Activated CD8-positive, alpha-beta memory T cell treated with anti-CD3 and anti-CD28 coated beads for 24 hours (primary cell): Measurements from ENCODE around the gene COTL1.

Source experiments
- DNase-seq: peaks from one replicate; pipeline ENCODE4 v3.0.0-alpha.2; 2020

Gene COTL1

GRCh38 chr16:84613408-84614072 is 4.3 kb downstream of the COTL1 start:
- DNase-seq: no peak

DNA sequence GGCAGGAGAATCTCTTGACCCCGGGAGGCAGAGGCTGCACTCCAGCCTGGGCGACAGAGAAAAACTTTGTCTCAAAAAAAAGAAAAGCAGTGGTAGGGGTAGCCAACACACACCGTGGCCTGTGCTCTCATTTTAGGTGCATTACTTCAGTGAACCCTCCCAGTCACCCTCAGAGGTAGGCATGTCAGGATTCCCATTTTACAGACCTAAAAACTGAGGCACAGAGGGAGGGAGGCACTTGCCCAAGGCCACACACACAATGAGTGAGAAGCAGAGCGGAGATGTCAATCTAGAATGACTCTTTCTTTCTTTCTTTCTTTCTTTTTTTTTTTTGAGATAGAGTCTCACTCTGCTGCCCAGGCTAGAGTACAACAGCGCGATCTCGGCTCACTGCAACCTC is 5.2 kb downstream of the COTL1 start:
- no peak for DNase-seq

DNA sequence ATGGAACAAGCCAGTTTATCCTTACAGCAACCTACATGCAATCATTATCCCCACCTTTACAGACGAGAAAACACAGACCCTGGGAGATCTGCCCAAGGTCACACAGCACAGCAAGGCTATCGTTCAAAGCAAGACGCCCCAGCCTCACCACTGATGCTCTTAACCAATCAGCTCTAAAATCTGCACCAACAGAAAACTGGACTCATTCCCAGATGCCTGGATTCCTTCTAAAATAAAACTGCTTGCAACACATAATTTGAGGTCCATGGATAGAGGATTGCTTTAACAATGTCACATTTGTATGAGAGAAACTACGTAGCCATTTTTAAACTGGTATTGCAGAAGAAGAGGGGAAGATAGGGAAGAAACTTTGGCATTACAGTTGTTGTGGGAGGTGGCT is 6.8 kb downstream of the COTL1 start:
- DNase-seq: no peak

DNA sequence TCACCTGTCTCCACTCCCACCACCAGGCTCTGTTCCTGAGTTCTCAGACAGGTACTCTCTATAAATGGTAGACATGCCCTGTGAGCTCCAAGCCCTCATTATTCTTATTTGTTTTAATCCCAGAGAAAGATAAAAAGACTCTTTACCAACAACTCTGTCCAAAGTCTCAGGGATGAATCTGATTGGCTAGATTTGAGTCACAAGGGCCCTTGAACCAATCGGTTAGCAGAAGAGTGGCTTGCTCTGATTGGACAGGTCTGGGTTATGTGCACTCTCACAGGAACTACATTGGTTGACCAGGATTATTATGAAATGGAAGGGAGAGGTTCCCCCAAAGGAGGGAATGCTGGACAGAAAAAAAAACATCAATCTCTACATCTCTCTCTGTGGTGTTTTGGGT is 7.5 kb downstream of the COTL1 start:
- no peak for DNase-seq

- no peak for DNase-seq
Measured at GRCh38 chr16:84609563-84610177, 8.2 kb downstream of the COTL1 start.

GRCh38 chr16:84608282-84608681 is 9.6 kb downstream of the COTL1 start:
- no peak for DNase-seq

GRCh38 chr16:84607694-84608093 is 10.2 kb downstream of the COTL1 start:
- no peak for DNase-seq

DNA sequence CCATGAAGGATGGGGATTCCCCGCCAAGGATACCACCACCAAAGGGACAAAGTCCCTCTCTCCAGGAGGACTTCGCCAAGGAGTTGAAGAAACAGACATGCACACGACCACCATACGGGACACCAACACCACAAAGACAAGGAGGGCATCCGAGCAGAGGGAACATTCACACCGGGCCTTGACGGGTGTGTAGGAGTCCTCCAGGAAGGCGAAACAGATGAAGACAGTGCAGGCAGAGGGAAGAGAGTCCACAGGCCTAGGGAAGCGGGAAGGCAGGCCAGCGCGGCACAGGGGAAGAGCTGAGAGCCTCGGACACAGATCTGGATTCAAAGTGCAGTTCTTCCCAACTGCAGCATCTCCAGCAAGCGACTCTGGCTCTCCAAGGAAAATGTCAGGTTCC is 10.8 kb downstream of the COTL1 start:
- DNase-seq: no peak

DNA sequence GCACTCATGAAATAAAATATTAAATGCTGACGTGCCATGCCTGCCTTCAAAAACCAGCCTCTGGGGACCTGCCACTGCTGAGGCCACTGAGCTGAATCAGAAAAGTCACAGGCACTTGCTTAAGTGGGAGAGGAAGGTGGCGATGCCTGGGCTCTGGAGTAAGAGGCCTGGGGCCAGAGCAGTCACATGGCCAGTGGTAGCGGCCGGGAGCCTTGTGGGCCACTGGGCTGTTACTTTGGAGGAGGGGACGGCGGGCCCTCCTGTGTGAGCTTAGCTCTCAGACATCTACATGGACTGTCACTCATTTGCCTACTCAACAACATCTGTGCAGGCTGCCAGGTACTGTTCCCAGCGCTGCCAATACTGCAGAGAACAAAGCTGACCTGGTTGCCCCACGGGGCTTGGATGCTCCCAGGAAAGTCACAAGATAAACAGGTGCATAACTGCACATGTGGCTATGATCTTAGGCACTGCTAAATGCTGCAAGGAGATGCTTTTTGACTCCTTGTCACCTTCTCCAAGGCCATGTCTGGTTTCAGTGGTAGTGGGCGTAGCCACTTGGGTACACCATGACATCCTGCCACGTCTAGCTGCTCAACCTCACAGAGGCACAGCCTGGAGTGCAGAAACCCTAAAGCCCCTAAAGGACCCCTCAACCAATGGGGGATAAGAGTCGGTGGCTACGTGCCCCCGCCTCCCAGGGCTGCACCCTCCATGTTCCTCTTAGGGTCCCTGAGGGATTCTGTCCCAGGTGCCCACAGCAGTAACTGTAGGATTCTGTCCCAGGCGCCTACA is 11.6 kb downstream of the COTL1 start:
- DNase-seq: no peak

- no peak for DNase-seq
Measured at GRCh38 chr16:84605339-84605848, 12.5 kb downstream of the COTL1 start.

GRCh38 chr16:84604477-84605013 is 13.3 kb downstream of the COTL1 start:
- DNase-seq: no peak

GRCh38 chr16:84603940-84604339 is 13.9 kb downstream of the COTL1 start:
- DNase-seq: no peak

DNA sequence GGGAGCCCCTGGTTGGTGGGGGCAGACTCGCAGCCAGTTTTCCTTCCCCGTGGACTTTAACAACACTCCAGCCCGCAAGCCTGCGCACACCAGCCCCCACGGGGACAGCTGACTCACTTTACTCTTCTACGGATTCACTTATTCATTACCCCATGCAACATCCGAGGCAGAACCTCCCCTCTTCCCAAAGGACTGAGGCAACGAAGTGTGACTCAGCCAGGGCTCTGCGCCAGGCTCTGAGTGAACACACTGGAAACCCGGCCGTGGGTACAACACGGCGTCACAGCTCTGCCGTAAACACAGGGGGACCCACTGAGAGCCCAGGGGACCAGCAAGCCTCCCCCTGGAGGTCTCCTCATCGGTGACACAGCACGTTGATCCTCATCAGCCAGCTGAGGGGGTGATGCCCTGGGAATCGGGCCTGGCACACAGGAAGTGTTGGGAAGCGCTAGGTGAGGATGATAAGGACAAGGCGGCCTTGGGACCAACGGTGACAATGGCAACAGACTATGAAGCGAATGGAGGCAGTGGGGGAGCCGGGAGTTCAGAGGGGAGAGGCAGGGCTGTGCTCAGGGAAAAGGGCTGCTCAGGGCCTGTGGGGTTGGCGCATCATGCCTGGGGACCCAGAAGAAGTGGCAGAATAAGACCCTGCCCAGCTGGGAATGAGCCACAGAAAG is 14.6 kb downstream of the COTL1 start:
- no peak for DNase-seq

GRCh38 chr16:84600343-84601229 is 17.3 kb downstream of the COTL1 start:
- no peak for DNase-seq

DNA sequence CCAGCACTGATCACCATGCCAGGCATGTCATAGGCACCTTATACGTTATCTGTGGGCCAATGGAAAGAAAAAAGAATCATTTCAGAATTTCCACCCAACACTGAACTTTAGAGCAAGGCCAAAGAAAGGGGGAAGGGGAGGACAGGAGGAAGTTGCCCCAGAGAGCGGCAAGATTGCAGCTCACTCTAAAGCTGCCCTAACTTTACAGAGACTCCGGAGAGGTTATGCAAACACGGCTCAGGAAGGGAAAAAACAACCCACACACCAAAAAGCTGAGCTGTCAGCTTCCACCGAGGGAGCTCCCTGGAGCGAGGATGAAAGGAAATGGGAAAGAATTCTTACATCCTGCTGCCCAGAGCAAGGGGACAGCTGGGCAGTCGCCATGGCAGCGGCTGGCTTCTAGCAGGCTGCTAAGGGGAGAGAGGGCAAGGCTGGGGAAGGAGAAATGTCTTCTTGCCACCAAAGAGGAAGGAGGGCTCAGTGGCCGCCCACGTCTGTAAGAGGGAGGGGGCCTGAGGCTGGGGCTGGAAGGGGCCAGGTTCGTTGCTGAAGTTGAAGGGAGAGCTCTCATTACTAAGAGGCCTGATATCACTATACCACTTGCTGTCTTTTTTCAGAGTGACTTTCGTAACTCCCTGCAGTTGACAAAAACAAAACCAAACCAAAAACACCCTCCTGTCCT is 18.2 kb downstream of the COTL1 start:
- DNase-seq: peak; percentile 85

DNA sequence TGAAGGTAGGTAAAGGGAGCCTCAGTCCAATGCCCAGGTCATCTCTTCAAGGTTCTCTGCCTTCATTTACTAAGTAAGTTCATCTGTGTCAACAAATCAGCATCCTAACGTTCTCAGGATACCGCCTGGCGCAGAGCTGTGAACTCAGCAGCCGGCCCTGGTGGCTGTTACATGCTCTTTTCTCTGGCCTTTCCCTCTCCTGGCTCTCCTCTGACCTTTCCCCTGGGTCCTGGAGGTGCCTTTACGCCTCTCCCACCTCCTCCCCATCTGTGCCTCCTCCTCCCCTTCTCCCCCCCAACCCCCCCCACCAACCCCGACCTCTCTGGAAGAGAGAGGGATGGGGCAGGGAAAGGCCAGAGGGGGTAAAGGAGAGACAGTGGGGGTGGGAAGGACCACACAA is 19.5 kb downstream of the COTL1 start:
- no peak for DNase-seq

GRCh38 chr16:84597931-84598351 is 19.9 kb downstream of the COTL1 start:
- DNase-seq: no peak

- no peak for DNase-seq
Measured at GRCh38 chr16:84597528-84597896, 20.4 kb downstream of the COTL1 start.

GRCh38 chr16:84596801-84597527 is 20.9 kb downstream of the COTL1 start:
- no peak for DNase-seq

GRCh38 chr16:84596161-84596560 is 21.7 kb downstream of the COTL1 start:
- no peak for DNase-seq

GRCh38 chr16:84595052-84595481 is 22.8 kb downstream of the COTL1 start:
- no peak for DNase-seq
